ENCODE results near the gene TEX50.
A peak's percentile ranks its signal among the peaks of the same experiment; 100 is the strongest.
"Not testable (repeated sequence)": the region's sequence is repeated elsewhere in the genome, so short reads cannot be mapped to it uniquely, and the experiment has no call there.

The TEX50 gene

GRCh38 chr1:173663159-173663558 lies 28.0 kb downstream of the TEX50 start:
- DNase-seq: no peak

GRCh38 chr1:173666646-173667045 lies 31.5 kb downstream of the TEX50 start:
- DNase-seq: no peak

- DNase-seq: peak; percentile 2
Measured at GRCh38 chr1:173669491-173669941, 34.4 kb downstream of the TEX50 start, which contains the start of gene ANKRD45. ANKRD45 (minus strand) TSS chr1:173669851; CDS start chr1:173659418, 10,433 bp downstream.

- DNase-seq: not testable (repeated sequence)
Measured at GRCh38 chr1:173674496-173674895, 39.4 kb downstream of the TEX50 start.

DNA sequence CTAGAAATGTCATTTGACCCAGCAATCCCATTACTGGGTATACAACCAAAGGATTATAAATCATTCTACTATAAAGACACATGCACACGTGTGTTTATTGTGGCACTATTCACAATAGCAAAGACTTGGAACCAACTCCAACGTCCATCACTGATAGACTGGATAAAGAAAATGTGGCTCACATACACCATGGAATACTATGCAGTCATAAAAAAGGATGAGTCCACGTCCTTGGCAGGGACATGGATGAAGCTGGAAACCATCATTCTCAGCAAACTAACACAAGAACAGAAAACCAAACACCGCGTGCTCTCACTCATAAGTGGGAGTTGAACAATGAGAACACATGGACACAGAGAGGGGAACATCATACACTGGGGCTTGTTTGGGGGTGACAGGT lies 45.0 kb downstream of the TEX50 start:
- DNase-seq: not testable (repeated sequence)

DNA sequence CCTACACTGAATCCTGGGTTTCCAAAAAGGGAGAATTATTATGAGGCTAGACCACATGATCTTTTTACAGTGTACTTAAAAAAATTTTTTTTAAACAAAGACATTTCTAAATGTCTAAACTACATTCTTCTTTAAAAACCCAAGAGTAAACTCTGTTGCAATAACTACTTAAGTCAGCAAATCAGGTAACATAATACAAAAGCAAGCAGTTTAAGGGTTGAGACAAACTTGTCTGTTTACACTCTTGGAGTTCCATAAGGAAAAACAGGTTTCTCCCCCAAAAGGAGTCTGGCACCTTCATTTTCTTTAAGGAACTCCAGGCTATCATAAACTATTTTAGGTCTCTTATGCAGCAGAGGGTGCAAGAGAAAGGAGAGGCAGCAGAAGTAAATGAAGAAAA lies 47.0 kb downstream of the TEX50 start:
- DNase-seq: no peak

DNA sequence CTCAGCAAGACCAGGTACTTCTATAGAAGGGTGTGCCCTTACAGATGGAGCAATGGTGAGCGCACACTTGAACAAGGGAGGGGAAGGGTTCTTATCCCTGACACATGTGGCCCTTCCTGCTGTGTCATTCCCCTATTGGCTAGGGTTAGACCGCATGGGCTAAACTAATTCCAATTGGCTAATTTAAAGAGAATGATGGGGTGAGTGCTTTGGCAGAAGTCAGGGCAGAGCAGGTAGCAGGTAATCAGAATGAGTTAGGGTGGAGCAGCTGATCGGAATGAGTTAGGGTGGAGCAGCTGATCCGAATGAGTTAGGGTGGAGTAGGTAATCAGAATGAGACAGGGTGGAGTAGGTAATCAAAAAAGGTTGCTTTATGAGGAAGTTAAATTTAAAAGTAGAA lies 48.7 kb downstream of the TEX50 start:
- DNase-seq: not testable (repeated sequence)

- not testable (repeated sequence) for DNase-seq
Measured at GRCh38 chr1:173685121-173685520, 50.0 kb downstream of the TEX50 start.
